GM18909 (cell line): ENCODE data around the gene EFCAB6.

Source experiments
- ATAC-seq: cut with Tn5 transposase; IDR thresholded peaks from one replicate; pipeline ENCODE4 v1.9.1; 2021; ENCODE audit warnings: mild to moderate bottlenecking; ENCODE audit not compliant: unreplicated experiment, poor library complexity

Gene EFCAB6

DNA sequence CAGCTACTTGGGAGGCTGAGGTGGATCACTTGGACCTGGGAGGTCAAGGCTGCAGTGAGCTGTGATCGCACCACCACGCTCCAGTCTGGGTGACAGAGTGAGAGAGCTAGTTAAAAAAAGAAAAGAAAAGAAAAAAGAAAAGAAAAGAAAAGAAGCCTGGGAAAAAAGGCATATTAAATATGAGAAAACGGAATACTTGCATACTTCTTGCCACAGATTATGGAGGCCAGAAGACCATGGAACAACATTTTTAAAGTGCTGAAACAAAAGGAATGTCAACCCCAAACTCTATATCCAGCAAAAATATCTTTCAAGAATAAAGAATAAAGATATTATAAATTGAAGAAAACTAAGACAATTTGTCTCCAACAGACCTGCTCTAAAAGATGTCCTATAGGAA lies 191.9 kb downstream of the EFCAB6 start:
- no peak for ATAC-seq

DNA sequence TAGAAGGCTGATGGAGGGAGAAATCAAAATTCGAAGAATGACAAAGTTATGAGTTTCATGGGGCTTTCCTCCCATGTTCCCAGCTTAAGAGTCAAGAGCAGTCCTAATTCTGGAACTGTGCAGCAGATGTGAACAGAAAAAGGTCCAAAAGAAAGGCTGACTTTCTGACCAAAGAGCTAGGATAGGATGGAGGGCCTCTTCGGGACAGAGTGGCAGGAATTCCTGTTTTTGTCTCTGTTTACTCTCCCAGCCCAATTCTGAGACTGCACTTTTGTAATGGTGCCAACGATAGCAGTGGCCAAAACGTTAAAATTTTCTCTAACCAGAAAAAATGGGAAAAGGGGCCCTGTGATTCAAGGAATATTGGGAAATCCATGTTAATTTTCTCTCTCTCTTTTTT lies 193.6 kb downstream of the EFCAB6 start:
- ATAC-seq: no peak

- no peak for ATAC-seq
Observed at GRCh38 chr22:43616645-43617044, 195.5 kb downstream of the EFCAB6 start.

DNA sequence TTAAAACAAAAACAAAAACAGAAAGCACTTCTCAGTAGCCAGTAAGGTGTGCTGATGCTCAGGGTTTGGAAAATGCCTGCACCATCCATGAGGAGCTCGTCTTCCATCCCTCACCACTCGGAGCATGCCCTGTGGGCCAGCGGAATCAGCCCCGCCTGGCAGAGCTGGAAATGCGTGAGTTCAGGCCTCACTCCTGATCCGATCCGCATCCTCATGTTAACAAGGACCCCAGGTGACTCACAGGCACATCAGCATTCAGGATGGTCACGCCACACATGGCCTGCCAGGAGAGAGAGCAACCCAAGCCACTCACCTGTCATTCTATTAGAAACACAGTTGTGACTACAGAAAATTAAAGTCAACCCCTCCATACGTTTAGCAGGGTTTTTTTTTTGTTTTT lies 211.8 kb downstream of the EFCAB6 start:
- no peak for ATAC-seq

- ATAC-seq: no peak
Observed at GRCh38 chr22:43592476-43592875, 219.6 kb downstream of the EFCAB6 start.

- ATAC-seq: no peak
Observed at GRCh38 chr22:43591380-43591779, 220.7 kb downstream of the EFCAB6 start.

DNA sequence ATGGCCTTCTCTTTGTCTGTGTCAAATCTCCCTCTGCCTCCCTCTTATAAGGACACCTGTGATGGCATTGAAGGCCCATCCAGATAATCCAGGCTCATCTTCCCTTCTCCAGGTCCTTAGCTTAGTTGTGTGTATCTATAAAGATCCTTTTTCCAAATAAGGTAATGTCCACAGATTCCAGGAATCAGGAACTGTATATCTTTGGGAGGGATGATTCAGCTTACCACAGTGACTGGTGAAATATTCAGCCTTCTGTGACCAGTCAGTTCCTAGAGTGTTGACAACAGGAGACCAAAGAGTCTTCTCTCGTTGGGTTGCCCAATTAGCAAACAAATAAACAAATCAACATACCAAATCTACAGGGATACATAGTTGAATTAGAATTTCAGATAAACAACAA lies 224.5 kb downstream of the EFCAB6 start:
- no peak for ATAC-seq

DNA sequence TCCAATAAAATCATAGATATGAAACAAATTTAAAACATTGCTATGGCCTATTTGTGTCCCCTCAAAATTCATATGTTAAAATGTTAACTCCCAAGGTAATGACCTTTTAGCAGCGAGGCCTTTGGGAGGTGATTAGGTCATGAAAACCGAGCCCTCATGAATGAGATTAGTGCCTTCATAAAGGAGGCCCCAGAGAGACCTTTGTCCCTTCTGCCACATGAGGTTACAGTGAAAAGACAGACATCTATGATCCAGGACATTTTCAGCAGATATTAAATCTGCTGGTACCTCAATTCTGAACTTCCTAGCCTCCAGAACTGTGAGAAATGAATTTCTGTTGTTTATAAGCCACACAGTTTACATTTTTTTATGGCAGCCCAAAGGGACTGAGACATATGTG lies 228.6 kb downstream of the EFCAB6 start:
- ATAC-seq: no peak

DNA sequence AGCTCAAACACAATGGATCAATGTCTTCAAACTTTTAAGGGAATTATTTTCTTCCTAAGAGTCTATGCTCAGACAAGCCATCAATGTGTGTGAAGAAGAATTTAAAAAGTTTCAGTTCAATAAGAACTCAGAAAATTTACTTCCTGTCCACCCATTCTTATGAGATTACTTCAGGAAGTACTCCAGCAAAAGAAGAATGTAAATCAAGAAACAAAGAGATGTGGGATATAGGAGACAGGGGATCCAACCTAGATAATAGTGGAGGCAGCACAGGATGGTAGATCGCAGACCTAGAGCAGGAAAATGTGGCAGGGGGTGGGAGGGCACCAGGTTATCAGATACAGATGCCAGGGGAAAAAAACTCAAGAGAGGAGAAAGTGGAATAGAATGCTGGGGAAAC lies 229.7 kb downstream of the EFCAB6 start:
- no peak for ATAC-seq

- ATAC-seq: no peak
Observed at GRCh38 chr22:43580271-43580750, 231.8 kb downstream of the EFCAB6 start.

GRCh38 chr22:43574738-43575137 lies 237.4 kb downstream of the EFCAB6 start:
- no peak for ATAC-seq

DNA sequence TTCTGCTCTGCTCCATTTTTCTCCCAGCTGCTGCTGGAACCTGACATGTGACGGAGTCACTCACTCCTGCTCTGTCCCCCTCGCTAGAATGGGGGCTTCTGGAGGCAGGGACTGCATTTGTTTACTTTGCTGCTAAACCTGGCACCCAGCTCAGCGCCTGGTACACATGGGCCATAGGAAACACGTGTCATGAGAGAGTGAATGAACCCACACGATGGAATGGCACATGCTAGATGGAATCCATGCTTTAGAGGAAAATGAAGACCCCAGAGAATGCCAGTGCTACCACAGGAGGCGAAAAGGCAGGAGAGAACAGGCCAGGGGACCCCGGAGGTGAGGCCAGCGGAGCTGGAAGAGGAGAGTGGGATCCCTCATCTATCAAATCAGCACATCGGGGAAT lies 239.4 kb downstream of the EFCAB6 start:
- no peak for ATAC-seq

DNA sequence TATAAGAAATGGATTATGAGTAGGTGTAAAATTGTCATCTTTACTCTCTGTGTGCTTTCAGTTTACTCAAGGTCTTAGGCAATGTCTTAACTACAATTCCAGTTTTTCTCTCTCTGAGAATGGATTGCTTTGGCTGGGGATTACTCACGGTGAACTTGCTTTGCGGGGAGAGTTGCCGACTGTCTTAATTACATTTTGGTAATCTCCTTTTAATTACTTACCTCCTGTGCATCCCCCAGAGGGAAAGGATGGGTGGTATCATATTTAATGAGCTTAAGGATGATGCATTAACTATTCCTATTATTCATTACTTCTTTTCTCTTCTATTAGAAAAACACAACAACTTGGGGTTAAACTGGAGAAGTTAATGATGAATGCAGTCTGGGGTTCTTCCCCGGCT lies 240.9 kb downstream of the EFCAB6 start:
- ATAC-seq: no peak

DNA sequence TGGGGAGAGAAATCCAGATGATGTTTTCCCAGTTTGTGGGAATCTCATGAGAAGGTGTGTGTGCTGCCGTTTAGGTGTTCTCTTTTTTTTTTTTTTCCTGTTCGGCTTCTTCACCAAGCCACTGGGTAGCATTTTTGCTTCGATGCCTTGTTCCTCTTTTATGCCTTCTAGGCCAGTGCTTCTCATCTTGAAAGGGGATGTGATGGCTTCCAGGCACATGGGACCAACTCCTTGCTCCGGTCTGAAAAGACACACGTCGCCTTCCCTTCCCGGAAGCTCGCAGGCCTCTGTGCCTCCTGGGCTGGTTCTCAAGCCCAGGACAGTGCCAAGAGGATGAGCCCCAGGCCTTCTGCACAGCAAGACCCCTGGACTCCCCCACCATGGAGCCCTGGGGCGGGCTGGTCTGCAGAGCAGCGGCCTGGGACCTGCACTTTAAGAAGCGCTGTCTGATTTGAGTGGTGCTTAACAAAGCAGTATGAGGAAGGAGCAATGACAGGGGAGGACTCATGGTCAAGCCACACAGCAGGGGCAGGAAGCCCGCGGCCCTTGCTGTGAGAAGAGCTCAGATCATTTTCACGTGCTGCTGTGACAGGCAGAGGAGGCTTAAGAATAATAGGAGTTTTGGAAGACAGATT lies 241.5 kb downstream of the EFCAB6 start:
- no peak for ATAC-seq

GRCh38 chr22:43569111-43569510 lies 243.0 kb downstream of the EFCAB6 start:
- ATAC-seq: no peak

GRCh38 chr22:43567691-43568324 lies 244.3 kb downstream of the EFCAB6 start:
- ATAC-seq: no peak

DNA sequence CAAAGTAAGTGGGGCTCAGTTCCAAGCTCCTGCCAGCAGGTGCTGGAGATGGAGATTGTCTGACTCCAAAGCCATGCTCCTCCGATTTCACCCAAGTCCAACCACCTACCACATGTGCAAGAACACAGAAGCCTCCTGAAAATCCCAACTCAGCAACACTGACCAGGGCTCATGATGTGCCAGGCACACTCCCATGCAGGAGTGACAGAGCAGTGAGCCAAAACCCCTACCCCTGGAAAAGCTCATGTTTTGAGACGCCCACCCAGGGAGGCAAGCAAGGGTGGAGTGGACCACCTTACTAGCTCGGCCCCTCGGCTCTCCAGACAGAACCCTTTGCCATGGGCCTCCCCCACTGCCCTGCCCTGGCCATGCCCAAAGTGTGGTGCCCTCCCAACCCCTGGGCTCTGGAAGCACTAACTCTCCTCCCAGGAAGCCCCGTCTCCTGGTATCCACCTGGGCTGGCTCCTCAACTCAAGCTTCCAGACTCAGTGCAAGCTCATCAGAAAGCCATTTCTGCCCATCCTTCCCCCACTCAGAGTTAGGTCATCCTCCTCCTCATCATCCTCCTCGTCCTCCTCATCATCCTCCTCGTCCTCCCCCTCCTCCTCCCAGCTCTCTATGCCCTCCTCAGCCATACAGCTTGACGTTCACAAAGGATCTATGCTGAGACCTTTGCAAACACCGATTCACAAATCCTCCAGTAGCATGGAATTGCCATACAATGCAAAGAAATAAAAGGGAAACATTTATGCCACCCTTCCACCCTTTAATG lies 245.4 kb downstream of the EFCAB6 start:
- ATAC-seq: no peak

DNA sequence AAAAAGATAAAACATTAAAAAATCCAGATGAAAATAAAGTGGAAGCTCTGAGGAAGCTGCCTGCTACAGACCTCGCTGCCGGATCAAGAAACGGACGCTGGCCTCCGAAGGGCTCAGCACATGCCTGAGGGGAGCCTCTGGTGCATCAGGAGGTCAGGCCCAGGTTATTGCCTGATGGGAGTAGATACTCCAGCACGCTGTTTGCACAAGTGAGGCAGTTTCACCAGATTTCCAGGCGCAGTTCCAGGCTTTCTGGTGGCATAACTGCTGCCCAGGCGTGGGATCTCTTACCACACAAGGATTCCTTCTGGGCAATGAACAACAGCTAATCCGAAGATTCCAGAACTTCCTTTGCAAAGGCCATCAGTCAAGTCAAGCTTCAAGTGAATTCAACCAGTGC lies 246.1 kb downstream of the EFCAB6 start:
- no peak for ATAC-seq

DNA sequence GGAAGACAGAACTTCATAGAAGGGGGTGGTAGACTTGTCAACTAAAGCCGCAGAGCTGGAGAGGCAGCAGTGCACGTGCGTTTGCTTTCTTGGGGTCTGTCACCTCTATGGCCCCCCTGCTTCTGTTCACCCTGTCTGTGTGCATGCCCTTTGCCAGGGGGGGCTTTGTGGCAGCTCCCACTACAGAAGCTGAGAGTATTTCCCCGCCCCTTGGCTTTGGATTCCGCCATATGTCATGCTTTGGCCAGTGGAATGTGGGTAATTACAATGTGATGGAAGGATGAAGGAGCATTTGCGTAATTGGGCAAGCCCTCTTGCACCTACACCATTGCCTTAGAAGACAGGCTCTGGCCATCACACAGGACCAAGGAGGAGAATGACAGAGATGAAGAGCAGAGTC lies 247.2 kb downstream of the EFCAB6 start:
- ATAC-seq: no peak

GRCh38 chr22:43563571-43563970 lies 248.5 kb downstream of the EFCAB6 start:
- ATAC-seq: no peak

DNA sequence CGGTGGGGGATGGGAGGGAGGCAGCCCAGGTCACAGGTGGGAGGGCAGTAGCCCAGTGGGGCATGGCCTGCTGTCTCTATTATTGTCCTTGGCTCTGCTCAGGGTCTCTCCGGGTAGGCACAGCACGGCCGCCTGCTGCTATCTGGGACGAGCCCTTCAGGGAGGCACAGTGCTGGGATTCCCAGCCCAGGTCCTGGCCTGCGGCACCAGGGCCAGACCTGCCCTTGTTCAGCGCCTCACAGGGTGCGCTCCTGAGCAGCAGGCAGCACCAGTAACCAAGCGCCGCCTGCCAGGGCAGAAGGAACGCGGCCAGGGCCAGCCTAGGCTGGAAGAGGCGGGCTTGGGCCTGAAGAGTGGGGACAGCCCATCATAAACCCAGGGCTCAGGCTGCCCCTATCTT lies 249.3 kb downstream of the EFCAB6 start:
- ATAC-seq: no peak
